Kidney (tissue), 14 donors: ENCODE data around the gene GPC5. TPM values are rescaled to one million over a fixed set of nuclear protein-coding genes. Genes with fewer than 3 reads are reported as not detected.

Experiments used
- DNase-seq, 5 donors: peaks; one replicate each; pipeline ENCODE4 v3.0.0-alpha.2; 2013 to 2020
- FAIRE-seq: peaks from 2 replicates; lab custom pipeline; 2012; peaks lifted over from hg19 to GRCh38; lab: Jason Lieb, UNC
- H3K27ac ChIP-seq, 2 donors: one replicate each; pipeline ENCODE4 v1.7.0; 2013; ENCODE audit warnings: low read depth in 2 of 2, low read length in 2 of 2, inconsistent platforms in 1 of 2
- H3K27me3 ChIP-seq: one replicate; pipeline ENCODE4 v1.7.1; 2013; ENCODE audit warnings: low read length, inconsistent platforms; ENCODE audit not compliant: control insufficient read depth, insufficient read depth
- H3K36me3 ChIP-seq, 3 donors: one replicate each; pipeline versions ENCODE4 v1.7.0 to v1.7.1; 2013; ENCODE audit warnings: low read length in 3 of 3, control low read depth in 1 of 3, inconsistent platforms in 1 of 3; ENCODE audit not compliant: insufficient read depth in 3 of 3, control insufficient read depth in 2 of 3
- H3K4me1 ChIP-seq, 3 donors: one replicate each; pipeline versions ENCODE4 v1.7.0 to v1.7.1; 2013; ENCODE audit warnings: low read length in 3 of 3, inconsistent platforms in 1 of 3, low read depth in 1 of 3; ENCODE audit not compliant: control insufficient read depth in 2 of 3, insufficient read depth in 2 of 3
- H3K4me3 ChIP-seq, 3 donors: one replicate each; pipeline versions ENCODE4 v1.7.0 to v1.8.1; 2013; ENCODE audit warnings: low read length in 3 of 3, control low read depth in 1 of 3, inconsistent platforms in 1 of 3
- H3K9ac ChIP-seq, 3 donors: one replicate each; pipeline versions ENCODE4 v1.7.0 to v1.7.1; 2013; ENCODE audit warnings: low read length in 3 of 3, control low read depth in 1 of 3, inconsistent platforms in 1 of 3
- H3K9me3 ChIP-seq, 3 donors: one replicate each; pipeline versions ENCODE4 v1.7.0 to v1.7.1; 2013; ENCODE audit warnings: low read length in 3 of 3, control low read depth in 1 of 3, inconsistent platforms in 1 of 3; ENCODE audit not compliant: control insufficient read depth in 2 of 3, insufficient read depth in 1 of 3
- intact Hi-C: fragments of 100-400 bp; cut with DNase I; formaldehyde crosslinking; loops from one replicate; pipeline ENCODE4 v1.11.1; 2022
- polyA plus RNA-seq: library from polyadenylated mRNA; stranded (reverse); fragments of 350-450 nt; fragmentation: Illumina TruSeq; extraction: RNeasy Lipid Tissue Mini Kit (QIAGEN cat#74804); gene quantifications from one replicate; pipeline ENCODE4 v1.2.3, GENCODE V29; 2014; ENCODE audit warnings: low read depth, low replicate concordance; ENCODE audit not compliant: insufficient read depth
- total RNA-seq: library from RNA; stranded (reverse); fragmentation: NEBNext Ultra II Directional; extraction: Animal tissue kit (Norgen Biotek cat#: 25700); gene quantifications from one replicate; pipeline ENCODE4 v1.2.1, GENCODE V29; 2021
- TF ChIP-seq, protein P1 (sequence below): IDR thresholded peaks from 3 replicates; pipeline ENCODE4 v1.5.1; 2012; ENCODE audit warnings: mild to moderate bottlenecking, moderate library complexity, borderline replicate concordance; ENCODE audit not compliant: insufficient read depth; ENCODE audit errors: extremely low read depth
- donor health status: control.
- donor health status: control.
- donor health status: control.
- donor health status: control.
- donor health status: control.
- donor health status: DM: yes; HTN: yes; CAD: no.
- donor health status: Normal renal cell carcinoma (clear cell type).

Gene GPC5
- total and polyA plus RNA-seq, 2 donors from 2014 or later, result 0.47 to 6.8 TPM

DNA sequence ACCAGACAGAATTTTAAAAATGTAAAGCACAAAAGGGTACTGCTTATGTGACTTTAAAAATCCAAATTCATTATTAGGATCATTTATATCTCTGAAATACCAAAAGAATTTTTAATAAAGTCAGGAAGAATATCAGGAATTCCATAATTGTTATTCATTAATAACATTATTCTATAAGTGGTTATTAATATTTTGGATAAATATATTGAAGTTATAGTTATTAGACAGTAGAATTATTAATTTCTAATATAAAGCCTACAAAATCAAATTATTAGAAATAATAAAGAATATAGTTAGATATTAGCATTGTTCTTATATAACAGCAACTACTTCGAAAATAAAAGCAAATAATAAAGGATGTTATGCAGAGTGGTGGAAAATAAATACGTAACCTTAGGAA, 105.8 kb downstream of the GPC5 start:
- no peaks in the 10 kb centered on the region for H3K36me3 ChIP-seq
- intact Hi-C loops, result no loop called here
- TF ChIP-seq, protein P1, sequence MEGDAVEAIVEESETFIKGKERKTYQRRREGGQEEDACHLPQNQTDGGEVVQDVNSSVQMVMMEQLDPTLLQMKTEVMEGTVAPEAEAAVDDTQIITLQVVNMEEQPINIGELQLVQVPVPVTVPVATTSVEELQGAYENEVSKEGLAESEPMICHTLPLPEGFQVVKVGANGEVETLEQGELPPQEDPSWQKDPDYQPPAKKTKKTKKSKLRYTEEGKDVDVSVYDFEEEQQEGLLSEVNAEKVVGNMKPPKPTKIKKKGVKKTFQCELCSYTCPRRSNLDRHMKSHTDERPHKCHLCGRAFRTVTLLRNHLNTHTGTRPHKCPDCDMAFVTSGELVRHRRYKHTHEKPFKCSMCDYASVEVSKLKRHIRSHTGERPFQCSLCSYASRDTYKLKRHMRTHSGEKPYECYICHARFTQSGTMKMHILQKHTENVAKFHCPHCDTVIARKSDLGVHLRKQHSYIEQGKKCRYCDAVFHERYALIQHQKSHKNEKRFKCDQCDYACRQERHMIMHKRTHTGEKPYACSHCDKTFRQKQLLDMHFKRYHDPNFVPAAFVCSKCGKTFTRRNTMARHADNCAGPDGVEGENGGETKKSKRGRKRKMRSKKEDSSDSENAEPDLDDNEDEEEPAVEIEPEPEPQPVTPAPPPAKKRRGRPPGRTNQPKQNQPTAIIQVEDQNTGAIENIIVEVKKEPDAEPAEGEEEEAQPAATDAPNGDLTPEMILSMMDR, result no peak
- H3K9me3 ChIP-seq, result no peaks in the 10 kb centered on the region
- no peaks in the 10 kb centered on the region for H3K4me1 ChIP-seq
- no peak overlapping the region for H3K4me3 ChIP-seq
- FAIRE-seq (peak; percentile 73), DNase-seq (no peak)
- no peak overlapping the region for H3K27ac ChIP-seq
- no peaks in the 10 kb centered on the region for H3K27me3 ChIP-seq
- no peak overlapping the region for H3K9ac ChIP-seq

DNA sequence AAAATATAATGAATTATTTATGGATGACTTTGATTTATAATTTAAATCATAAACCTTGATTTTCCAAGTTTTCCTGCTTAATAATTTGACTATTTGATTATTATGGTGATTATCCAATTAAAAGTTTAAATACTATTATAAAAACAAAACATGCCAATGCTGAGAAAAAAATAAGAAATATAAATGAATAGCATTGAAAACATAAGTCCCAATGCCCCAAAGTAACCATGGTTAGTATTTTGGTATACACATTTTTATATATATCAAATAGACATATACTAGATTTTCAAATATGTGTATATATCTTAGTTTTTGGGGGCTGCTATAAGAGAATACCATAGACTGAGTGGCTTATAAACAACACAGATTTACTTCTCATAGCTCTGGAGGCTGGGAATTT, 108.3 kb downstream of the GPC5 start:
- Histone ChIP-seq H3K9ac (no peak overlapping the region), H3K4me1 (no peaks in the 10 kb centered on the region), H3K27ac (no peak overlapping the region), H3K9me3 (no peaks in the 10 kb centered on the region), H3K4me3 (no peak overlapping the region), H3K27me3 (no peaks in the 10 kb centered on the region), H3K36me3 (no peaks in the 10 kb centered on the region)
- peak; percentile 88 for FAIRE-seq
- intact Hi-C loops, result no loop called here
- DNase-seq, result no peak
- TF ChIP-seq, protein P1, result no peak

DNA sequence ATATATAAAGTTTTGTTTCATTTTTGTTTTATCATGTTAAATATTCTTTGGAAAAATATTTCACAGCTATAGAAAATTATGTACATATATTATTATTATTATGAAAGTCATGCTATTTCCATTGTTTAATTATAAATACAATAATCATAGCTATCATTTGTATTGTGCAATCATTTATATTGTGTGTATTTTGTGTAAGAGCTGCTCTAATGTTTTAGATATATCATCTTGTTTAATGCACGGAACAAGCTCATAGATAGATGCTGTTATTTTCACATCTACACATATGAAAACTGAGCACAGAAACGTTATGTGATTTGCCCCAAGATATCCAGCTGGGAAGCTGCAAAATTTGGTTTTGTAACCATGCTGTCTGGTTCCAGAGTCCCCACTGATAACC, 111.6 kb downstream of the GPC5 start:
- H3K9me3 ChIP-seq, result no peaks in the 10 kb centered on the region
- no peaks in the 10 kb centered on the region for H3K4me1 ChIP-seq
- DNase-seq (no peak), FAIRE-seq (peak; percentile 76)
- intact Hi-C loops, result no loop called here
- no peaks in the 10 kb centered on the region for H3K36me3 ChIP-seq
- TF ChIP-seq, protein P1, result no peak
- no peak overlapping the region for H3K27ac ChIP-seq
- H3K4me3 ChIP-seq, result no peak overlapping the region
- no peaks in the 10 kb centered on the region for H3K27me3 ChIP-seq
- H3K9ac ChIP-seq, result no peak overlapping the region

DNA sequence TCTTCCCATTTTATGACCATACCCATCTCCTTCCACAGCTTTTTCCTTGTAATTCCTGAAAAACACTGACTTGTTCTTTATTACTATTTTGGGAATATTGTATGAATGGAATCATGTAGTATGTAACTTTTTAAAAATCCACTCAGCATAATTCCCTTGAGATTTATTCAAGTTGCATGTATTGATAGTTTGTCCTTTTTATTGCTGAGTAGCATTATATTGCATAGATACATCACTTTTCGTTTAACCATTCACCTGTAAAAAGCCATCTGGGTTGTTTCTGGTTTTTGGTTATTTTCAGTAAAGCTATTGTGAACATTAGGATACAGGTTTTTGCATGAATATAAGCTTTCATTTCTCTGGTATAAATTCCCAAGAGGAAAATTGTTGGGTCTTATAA, 115.4 kb downstream of the GPC5 start:
- TF ChIP-seq, protein P1, result no peak
- FAIRE-seq, result no peak
- Histone ChIP-seq H3K9me3 (no peaks in the 10 kb centered on the region), H3K4me1 (no peaks in the 10 kb centered on the region), H3K36me3 (no peaks in the 10 kb centered on the region), H3K9ac (no peak overlapping the region), H3K4me3 (no peak overlapping the region), H3K27me3 (no peaks in the 10 kb centered on the region), H3K27ac (no peak overlapping the region)
- no peak for DNase-seq
- intact Hi-C loops, result no loop called here
